Ishikawa (cell line): ENCODE results near the gene HBEGF.

ENCODE experiments used
- CEBPB ChIP-seq: IDR thresholded peaks from 2 replicates; pipeline ENCODE4 v1.6.1; 2012
- EP300 ChIP-seq: IDR thresholded peaks from 2 replicates; pipeline ENCODE4 v1.6.1; 2012; ENCODE audit warnings: borderline replicate concordance
- NFIC ChIP-seq: IDR thresholded peaks from 2 replicates; pipeline ENCODE4 v1.6.1; 2012

DNA sequence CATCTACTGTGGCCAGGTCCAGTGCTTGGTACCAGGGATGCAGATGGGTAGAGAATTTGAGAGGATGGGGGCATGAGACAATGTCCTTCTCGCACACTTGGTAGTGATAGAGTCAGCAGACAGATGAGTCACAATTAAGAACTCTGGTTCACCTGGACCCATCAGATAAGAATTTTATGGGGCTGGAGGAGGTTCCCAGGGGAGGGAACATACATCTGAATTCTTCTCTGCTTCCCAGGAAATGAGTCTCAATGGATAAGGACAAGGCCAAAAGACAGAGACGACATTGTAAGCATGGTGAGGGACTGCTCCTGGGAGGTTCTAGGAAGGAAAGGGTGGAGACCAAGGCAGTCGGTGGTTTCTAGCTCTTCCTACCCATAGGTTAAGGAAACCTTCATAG is 18.9 kb upstream of the HBEGF start:
- no peak for TF ChIP-seq EP300
- TF ChIP-seq NFIC, result no peak
- TF ChIP-seq CEBPB, result no peak
